ENCODE measurements around the gene SAMD4A. TPM values are rescaled to one million over a fixed set of nuclear protein-coding genes. Genes with fewer than 3 reads are reported as not detected.

SAMD4A gene
- total and polyA plus RNA-seq, 2 experiments from 2014 or later: 7.2 to 33.0 TPM

DNA sequence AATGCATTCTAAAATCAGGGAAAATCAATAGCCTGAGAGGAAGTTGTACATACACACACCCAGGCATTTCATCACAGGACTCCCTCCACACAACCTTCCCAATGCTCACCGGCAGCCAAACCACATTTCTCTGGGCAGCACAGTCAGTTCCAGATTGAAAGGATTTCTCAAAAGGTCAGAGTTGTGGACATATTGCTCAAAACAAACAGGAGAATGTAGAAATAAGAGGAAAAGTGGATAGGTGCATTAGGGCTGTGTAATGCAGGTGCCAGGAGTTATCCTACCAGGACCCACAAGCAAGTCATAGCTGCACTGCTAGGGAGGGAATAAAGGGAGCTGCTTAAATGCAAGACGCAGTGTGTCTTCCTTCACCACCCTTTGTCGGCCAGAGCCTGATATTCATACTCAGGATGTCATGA, 272.8 kb downstream of the SAMD4A start:
- no peaks in the 10 kb centered on the region for H4K20me1 ChIP-seq (ENCODE audit: insufficient read depth)
- in situ Hi-C loops (cut with MboI): no loop called here
- H3K27me3 ChIP-seq (replicated peaks; ENCODE audit: insufficient read depth): no peaks in the 10 kb centered on the region
- H3K27ac ChIP-seq: no peak overlapping the region
- no peaks in the 10 kb centered on the region for H3K36me3 ChIP-seq (ENCODE audit: low read depth)
- no peaks in the 10 kb centered on the region for H3K9me2 ChIP-seq (ENCODE audit: insufficient read depth)
- 45 to 49% methylated on average over 3 of the region's 3 CpGs for WGBS, 2 experiments (ENCODE audit: low coverage in 1 of 2, low lambda C conversion rate in 2 of 2, missing lambda C conversion rate in 2 of 2)
- H3K79me2 ChIP-seq (ENCODE audit: insufficient read depth): no peaks in the 10 kb centered on the region
- TF ChIP-seq EZH2phosphoT487 (IDR thresholded peaks at IDR 0.05; ENCODE audit: insufficient read depth, low read depth) (no peak), EZH2 (IDR thresholded peaks at IDR 0.05; ENCODE audit: insufficient read depth, poor library complexity, severe bottlenecking) (no peak)
- H3K4me2 ChIP-seq (ENCODE audit: unreplicated experiment): no peak overlapping the region
- H2AFZ ChIP-seq: no peak overlapping the region
- H3K4me3 ChIP-seq: no peak overlapping the region
- H3K9ac ChIP-seq: no peak overlapping the region
- no peaks in the 10 kb centered on the region for H3F3A ChIP-seq (ENCODE audit: insufficient read depth)
- H3K9me3 ChIP-seq (ENCODE audit: low read depth): no peaks in the 10 kb centered on the region
- DNase-seq: peak; percentile 37
- H3K4me1 ChIP-seq (ENCODE audit: insufficient read depth): no peaks in the 10 kb centered on the region

DNA sequence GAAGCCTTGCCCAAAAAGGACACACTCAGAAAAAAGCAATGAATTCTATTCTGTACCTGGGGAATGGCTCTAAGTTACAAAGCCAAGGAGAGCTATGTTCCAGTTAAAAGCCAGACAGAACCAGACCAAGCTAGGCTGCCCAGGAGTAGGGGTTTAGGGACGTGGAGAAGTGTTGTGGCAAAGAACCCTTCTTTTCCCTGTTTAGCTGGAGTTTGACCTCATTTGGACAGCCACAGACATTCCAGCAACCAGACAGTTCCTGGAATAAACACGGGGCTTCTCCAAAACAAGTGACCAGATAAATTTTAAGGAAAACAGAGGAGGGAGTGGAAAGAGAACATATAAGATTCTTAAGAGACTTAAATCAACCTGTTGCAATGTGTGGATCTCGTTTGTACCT, 273.4 kb downstream of the SAMD4A start:
- TF ChIP-seq EZH2 (IDR thresholded peaks at IDR 0.05; ENCODE audit: insufficient read depth, poor library complexity, severe bottlenecking) (no peak), EZH2phosphoT487 (IDR thresholded peaks at IDR 0.05; ENCODE audit: insufficient read depth, low read depth) (no peak)
- Histone ChIP-seq H4K20me1 (ENCODE audit: insufficient read depth) (no peaks in the 10 kb centered on the region), H3K27ac (no peak overlapping the region), H3K9me2 (ENCODE audit: insufficient read depth) (no peaks in the 10 kb centered on the region), H3K9ac (no peak overlapping the region), H3K4me3 (no peak overlapping the region), H2AFZ (no peak overlapping the region), H3K79me2 (ENCODE audit: insufficient read depth) (no peaks in the 10 kb centered on the region), H3K4me1 (ENCODE audit: insufficient read depth) (no peaks in the 10 kb centered on the region), H3K4me2 (ENCODE audit: unreplicated experiment) (no peak overlapping the region), H3K36me3 (ENCODE audit: low read depth) (no peaks in the 10 kb centered on the region), H3K9me3 (ENCODE audit: low read depth) (no peaks in the 10 kb centered on the region), H3K27me3 (replicated peaks; ENCODE audit: insufficient read depth) (no peaks in the 10 kb centered on the region), H3F3A (ENCODE audit: insufficient read depth) (no peaks in the 10 kb centered on the region)
- in situ Hi-C loops (cut with MboI): no loop called here
- 58 to 69% methylated on average over 3 of the region's 3 CpGs for WGBS, 2 experiments (ENCODE audit: low coverage in 1 of 2, low lambda C conversion rate in 2 of 2, missing lambda C conversion rate in 2 of 2)
- DNase-seq: no peak

DNA sequence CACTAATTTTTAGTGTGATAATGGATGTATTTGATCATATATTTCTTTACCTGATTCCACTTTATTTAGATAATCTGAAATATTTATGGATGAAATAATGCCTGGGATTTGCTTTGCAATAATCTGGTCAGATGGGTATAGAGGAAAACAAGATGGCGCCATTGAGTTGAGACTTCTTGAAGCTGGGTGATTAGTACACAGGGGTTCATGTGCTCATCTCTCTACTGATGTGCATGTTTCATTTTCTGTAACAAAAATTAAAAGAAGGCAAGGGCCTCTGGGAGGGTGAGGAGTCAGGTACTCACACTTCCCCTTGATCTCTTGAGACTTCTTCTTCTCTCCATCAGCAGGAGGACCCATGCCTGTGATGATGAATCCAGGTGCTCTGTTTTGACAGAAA, 273.9 kb downstream of the SAMD4A start:
- WGBS, 2 experiments (ENCODE audit: low coverage in 1 of 2, low lambda C conversion rate in 2 of 2, missing lambda C conversion rate in 2 of 2): 95 to 100% methylated on average over 1 of the region's 1 CpG
- in situ Hi-C loops (cut with MboI): no loop called here
- Histone ChIP-seq H3K27ac (no peak overlapping the region), H3K9ac (no peak overlapping the region), H3K4me1 (ENCODE audit: insufficient read depth) (no peaks in the 10 kb centered on the region), H3K9me3 (ENCODE audit: low read depth) (no peaks in the 10 kb centered on the region), H3K79me2 (ENCODE audit: insufficient read depth) (no peaks in the 10 kb centered on the region), H3K4me3 (no peak overlapping the region), H3F3A (ENCODE audit: insufficient read depth) (no peaks in the 10 kb centered on the region), H3K36me3 (ENCODE audit: low read depth) (no peaks in the 10 kb centered on the region), H3K27me3 (replicated peaks; ENCODE audit: insufficient read depth) (no peaks in the 10 kb centered on the region), H4K20me1 (ENCODE audit: insufficient read depth) (no peaks in the 10 kb centered on the region), H2AFZ (no peak overlapping the region), H3K4me2 (ENCODE audit: unreplicated experiment) (no peak overlapping the region), H3K9me2 (ENCODE audit: insufficient read depth) (no peaks in the 10 kb centered on the region)
- TF ChIP-seq EZH2 (IDR thresholded peaks at IDR 0.05; ENCODE audit: insufficient read depth, poor library complexity, severe bottlenecking): no peak
- TF ChIP-seq EZH2phosphoT487 (IDR thresholded peaks at IDR 0.05; ENCODE audit: insufficient read depth, low read depth): no peak
- no peak for DNase-seq

Other genes with a start within 250 kb of the SAMD4A start
- 20.1 and 44.5 TPM in 2 replicates for gene CDKN3, start 170.1 kb upstream of the SAMD4A start, total RNA-seq (2014; rRNA removed; shearing (Covaris generic))
- 39.3 and 41.8 TPM in 2 replicates for gene CDKN3, start 170.1 kb upstream of the SAMD4A start, polyA plus RNA-seq (2016; fragmentation: Nextera tagmentation; extraction: Ambion mirVana)
- 208 and 315 TPM in 2 replicates for gene CNIH1, start 125.8 kb upstream of the SAMD4A start, total RNA-seq (2014; rRNA removed; shearing (Covaris generic))
- 259 and 275 TPM in 2 replicates for gene CNIH1, start 125.8 kb upstream of the SAMD4A start, polyA plus RNA-seq (2016; fragmentation: Nextera tagmentation; extraction: Ambion mirVana)
- 110 and 286 TPM in 2 replicates for gene GMFB, start 78.1 kb upstream of the SAMD4A start, total RNA-seq (2014; rRNA removed; shearing (Covaris generic))
- gene GMFB, start 78.1 kb upstream of the SAMD4A start, polyA plus RNA-seq (2016; fragmentation: Nextera tagmentation; extraction: Ambion mirVana): 74.9 and 76.8 TPM in 2 replicates
- gene CGRRF1, start 57.2 kb upstream of the SAMD4A start, total RNA-seq (2014; rRNA removed; shearing (Covaris generic)): 15.0 and 15.4 TPM in 2 replicates
- gene CGRRF1, start 57.2 kb upstream of the SAMD4A start, polyA plus RNA-seq (2016; fragmentation: Nextera tagmentation; extraction: Ambion mirVana): 26.6 and 27.1 TPM in 2 replicates